ENCODE measurements around the gene KANSL1.
A peak's percentile ranks its signal among the peaks of the same experiment; 100 is the strongest.
"Not testable (repeated sequence)": the region's sequence is repeated elsewhere in the genome, so short reads cannot be mapped to it uniquely, and the experiment has no call there.

The KANSL1 gene

GRCh38 chr17:46191322-46192188, 1.7 kb downstream of the KANSL1 start:
- peak in 1 of 2 experiments; percentile 44 for DNase-seq

GRCh38 chr17:46190763-46191162, 2.5 kb downstream of the KANSL1 start:
- DNase-seq, result no peak

- peak in 1 of 2 experiments; percentile 39 for DNase-seq
Observed at GRCh38 chr17:46186827-46187235, 6.4 kb downstream of the KANSL1 start.

- DNase-seq, result no peak
Observed at GRCh38 chr17:46184696-46185095, 8.5 kb downstream of the KANSL1 start.

GRCh38 chr17:46183383-46183782, 9.8 kb downstream of the KANSL1 start:
- not testable (repeated sequence) for DNase-seq

- peak in 1 of 2 experiments; percentile 37 for DNase-seq
Observed at GRCh38 chr17:46182961-46183360, 10.3 kb downstream of the KANSL1 start.

GRCh38 chr17:46181940-46182339, 11.3 kb downstream of the KANSL1 start:
- DNase-seq, result no peak

- not testable (repeated sequence) for DNase-seq
Observed at GRCh38 chr17:46181316-46181715, 11.9 kb downstream of the KANSL1 start.

- no peak for DNase-seq
Observed at GRCh38 chr17:46180892-46181274, 12.3 kb downstream of the KANSL1 start.

GRCh38 chr17:46180185-46180891, 12.9 kb downstream of the KANSL1 start:
- not testable (repeated sequence) for DNase-seq

- DNase-seq, result no peak
Observed at GRCh38 chr17:46179375-46179999, 13.7 kb downstream of the KANSL1 start.

GRCh38 chr17:46178550-46179214, 14.5 kb downstream of the KANSL1 start:
- DNase-seq, result no peak

GRCh38 chr17:46176975-46177374, 16.3 kb downstream of the KANSL1 start:
- DNase-seq, result no peak

- DNase-seq, result no peak
Observed at GRCh38 chr17:46175891-46176290, 17.3 kb downstream of the KANSL1 start.

GRCh38 chr17:46173153-46173552, 20.1 kb downstream of the KANSL1 start:
- DNase-seq, result no peak

- DNase-seq, result no peak
Observed at GRCh38 chr17:46171939-46172338, 21.3 kb downstream of the KANSL1 start.

- no peak for DNase-seq
Observed at GRCh38 chr17:46170639-46171429, 22.4 kb downstream of the KANSL1 start.

- no peak for DNase-seq
Observed at GRCh38 chr17:46169913-46170638, 23.2 kb downstream of the KANSL1 start.

- no peak for DNase-seq
Observed at GRCh38 chr17:46167826-46168569, 25.2 kb downstream of the KANSL1 start.

GRCh38 chr17:46167267-46167666, 26.0 kb downstream of the KANSL1 start:
- no peak for DNase-seq

Measured in activated CD4-positive, alpha-beta T cell treated with anti-CD3 and anti-CD28 coated beads, Interleukin-2, amount 50 U/mL, for 48 hours (primary cell).